T47D (cell line): ENCODE measurements around the gene RASAL2.

ENCODE experiments used
- DNase-seq, 2 experiments: peaks; one replicate each; pipeline versions ENCODE4 v3.0.0 to v3.0.0-alpha.2; 2011 to 2012; ENCODE audit warnings: low read depth in 1 of 2, low spot score in 1 of 2
- JUND ChIP-seq: IDR thresholded peaks from 2 replicates; pipeline ENCODE4 v1.6.1; 2012; ENCODE audit warnings: low read depth
- in situ Hi-C: cut with HindIII; loops from 2 replicates; pipeline ENCODE4 v1.10.0; 2016; ENCODE audit warnings: low sequenced_read_pairs, low pct_unique_long_range_greater_than_20kb

RASAL2 gene

DNA sequence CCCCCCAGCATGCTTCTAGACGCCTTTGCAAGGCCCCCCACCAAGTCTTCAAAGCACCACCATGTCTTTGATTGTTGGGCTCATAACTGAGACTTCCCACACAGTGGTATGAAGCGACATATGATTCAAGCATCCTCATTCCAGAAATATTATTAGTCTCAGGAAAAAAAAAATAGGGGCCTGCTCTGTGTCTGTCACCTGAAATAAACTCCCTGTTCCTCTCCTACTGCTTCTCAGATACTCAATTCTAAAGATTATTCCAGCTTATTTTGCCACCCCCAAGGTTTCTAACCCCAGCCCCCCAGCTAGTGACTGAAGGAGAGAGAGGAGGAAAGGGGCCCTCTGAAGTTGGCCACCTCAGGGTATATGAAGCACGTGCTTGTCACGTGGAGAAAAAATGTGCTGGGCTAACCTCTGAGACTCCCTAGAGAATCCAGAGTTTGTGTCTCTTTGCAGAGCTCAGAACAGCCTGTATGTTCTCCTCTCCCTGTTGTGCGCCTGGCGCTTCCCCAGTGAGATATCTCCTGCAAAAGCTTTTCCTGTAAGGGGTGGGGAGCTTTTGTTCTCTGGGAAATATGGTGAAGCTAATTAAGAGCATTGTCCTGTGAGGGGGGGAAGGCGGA lies 35.9 kb upstream of the RASAL2 start:
- TF ChIP-seq JUND = no peak
- in situ Hi-C loops = no loop called here
- no peak for DNase-seq

DNA sequence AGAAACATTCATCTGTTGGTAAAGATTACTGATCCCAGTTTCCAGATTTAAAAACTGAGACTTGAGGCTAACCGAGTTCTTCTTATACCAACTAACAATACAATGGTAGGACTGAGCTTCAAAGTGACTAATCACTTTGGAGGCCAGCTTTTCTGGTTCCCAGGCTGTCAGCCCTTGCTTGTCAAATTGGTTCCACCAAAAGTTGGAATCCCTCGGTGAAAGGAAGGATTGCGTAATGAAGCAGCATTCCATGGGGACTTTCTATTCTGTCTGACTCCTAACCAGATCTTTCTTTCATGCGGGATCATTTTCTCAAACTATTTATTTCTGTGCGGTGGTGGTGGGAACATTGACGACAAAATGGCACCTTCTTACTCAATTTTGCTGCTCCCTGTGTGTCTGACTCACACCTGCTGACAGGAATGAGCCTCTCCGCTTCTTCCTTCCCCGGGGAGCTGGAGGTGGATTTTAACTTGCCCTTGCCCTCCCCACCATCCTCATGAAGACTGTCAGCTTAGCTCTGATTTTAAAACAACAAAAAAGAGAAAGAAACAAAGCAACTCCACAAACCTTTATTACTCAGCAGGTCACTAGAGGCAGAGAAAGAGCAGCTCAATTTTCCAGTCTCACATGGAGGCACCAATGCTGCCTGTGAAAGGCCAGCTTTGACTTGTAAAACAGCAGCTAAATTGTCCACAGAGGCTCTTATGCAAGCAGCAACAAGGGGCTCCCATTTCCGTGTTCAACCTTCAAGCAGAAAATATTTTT lies 32.9 kb upstream of the RASAL2 start:
- no peak for TF ChIP-seq JUND
- in situ Hi-C loops = no loop called here
- peak in 1 of 2 experiments; percentile 27 for DNase-seq

DNA sequence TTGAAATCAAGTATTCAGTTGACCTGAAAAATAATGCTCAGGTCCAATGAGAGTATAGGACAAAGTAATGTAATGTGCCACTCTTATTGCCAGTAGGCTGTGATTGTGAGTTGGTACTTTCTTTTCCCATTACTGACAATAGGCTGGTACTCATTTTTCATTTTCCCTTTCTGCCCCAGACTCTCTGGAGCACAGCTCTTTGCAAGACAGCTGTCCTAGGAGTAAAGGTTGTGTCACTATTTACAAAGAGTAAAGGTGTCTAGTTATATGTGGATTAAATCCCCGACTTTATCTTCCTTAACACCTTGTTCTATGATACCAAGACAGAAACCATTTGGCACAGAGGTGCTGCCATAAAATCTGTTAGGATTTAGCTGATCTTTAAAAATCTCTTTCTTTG lies 32.3 kb upstream of the RASAL2 start:
- in situ Hi-C loops = no loop called here
- no peak for DNase-seq
- TF ChIP-seq JUND = no peak

DNA sequence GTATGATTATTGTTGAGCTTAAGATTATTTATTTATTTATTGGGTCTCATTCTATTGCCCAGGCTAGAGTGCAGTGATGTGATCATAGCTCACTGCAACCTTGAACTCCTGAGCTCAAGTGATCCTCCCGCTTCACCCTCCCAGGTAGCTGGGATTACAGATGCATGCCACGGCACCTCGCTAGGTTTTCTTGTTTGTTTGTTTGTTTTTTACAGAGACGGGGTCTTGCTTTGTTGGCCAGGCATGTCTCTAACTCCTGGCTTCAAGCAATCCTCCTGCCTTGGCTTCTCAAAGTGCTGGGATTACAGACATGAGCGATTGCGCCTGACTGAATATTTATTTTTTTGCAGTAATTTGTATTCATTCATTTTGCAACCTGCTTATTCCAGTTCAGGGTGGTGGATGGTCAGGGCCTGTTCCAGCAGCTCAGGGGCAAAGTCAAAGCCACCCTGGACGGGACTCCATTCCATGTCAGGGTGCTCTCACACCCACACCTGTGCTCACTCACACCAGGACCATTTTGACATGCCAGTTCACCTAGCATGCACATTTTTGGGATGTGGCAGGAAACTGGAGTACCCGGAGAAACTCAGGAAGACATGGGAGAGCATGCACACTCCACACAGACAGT lies 29.6 kb upstream of the RASAL2 start:
- DNase-seq = no peak
- in situ Hi-C loops = no loop called here
- TF ChIP-seq JUND = no peak

DNA sequence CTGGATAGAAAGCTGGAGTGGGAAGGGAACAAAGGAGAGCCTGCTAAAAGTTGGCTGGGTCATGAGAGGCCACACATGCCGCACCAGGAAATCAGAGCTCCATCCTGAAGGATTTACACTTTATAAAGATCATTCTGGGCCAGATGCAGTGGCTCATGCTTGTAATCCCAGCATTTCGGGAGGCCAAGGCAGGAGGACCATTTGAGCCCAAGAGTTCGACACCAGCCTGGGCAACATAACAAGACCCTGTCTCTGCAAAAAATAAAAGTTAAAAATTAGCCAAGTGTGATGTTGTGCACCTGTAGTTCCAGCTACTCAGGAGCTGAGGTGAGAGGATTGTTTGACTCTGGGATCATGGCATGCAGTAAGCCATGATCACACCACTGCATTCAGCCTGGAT lies 28.7 kb upstream of the RASAL2 start:
- in situ Hi-C loops = no loop called here

DNA sequence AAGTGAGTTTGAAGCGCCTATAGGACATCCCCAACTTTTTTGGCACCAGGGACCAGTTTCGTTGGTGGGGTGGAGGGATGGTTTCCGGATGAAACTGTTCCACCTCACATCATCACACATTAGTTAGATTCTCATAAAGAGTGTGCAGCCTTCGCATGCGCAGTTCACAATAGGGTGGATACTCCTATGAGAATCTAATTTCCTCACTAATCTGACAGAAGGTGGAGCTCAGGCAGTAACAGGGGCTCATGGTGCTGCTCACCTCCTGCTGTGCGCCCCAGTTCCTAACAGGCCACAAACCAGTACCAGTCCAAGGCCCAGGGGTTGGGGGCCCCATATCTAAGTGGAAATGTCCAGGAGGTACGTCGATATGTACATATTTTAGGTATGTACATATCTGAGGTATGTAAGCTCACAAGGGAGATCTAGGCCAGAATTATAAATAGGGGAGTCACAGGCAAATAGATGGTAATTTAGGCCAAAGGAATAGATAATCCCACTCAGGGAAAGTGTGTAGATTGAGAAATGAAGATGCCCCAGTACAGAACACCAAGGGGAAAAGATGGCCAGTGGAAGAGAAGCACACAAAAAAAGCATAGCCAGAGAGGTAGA lies 27.5 kb upstream of the RASAL2 start:
- TF ChIP-seq JUND = no peak
- in situ Hi-C loops = no loop called here
- no peak for DNase-seq

More for the DNA sequence above, 28.7 kb upstream of the RASAL2 start:
- TF ChIP-seq JUND = no peak
- DNase-seq = no peak

DNA sequence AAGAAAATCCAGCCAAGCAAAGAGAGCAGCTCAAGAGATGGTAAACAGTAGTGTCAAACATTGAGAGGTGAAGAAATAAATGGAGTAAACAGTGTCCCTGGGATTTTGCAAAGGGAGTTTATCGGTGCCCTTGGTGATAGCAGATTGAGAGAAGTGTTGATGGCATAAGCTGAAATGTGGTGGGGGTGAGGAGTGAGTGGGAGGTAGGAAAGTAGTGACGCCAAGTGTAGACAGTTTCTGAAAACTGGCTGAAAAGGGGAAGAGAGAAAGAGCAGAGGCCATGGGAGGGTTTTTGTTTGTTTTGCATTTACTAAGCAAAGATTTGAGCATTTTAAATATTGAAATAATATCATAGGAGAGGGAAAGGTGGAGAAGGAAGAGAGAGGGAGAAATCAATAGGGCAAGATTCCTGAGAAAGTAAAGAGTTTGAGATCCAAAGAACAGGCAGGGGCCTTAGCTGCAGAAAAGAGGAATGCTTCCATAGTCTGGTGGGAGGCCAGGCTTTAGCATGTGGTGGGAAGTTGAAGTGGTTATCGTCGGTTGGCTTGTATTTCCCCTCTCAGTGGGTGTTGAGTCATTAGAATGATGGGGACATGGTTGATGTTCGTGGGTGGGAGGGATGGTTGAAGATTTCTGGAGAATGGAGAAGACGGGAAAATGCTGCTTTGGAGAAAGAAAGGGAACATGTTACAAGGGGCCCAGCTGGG lies 26.8 kb upstream of the RASAL2 start:
- TF ChIP-seq JUND = no peak
- DNase-seq = no peak
- in situ Hi-C loops = no loop called here

DNA sequence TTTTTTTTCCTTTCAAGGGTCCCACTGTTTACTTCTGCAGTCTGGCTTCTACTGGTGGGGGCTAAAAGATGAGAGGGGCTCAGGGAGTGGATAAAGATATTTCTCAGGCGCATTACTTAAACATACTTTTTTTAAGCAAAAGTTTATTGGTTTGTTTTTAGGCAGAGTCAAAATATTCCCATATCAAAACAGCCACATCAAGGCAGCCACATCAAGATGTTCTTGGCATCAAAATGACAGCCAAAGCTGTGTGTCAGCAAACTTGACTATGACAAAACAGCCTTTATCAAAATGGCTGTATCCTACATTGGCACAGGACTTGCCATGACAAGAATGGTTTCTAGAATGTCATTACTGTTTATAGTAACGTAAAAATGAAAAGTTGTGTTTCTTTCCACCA lies 22.1 kb upstream of the RASAL2 start:
- in situ Hi-C loops = no loop called here
- DNase-seq = no peak
- TF ChIP-seq JUND = no peak

DNA sequence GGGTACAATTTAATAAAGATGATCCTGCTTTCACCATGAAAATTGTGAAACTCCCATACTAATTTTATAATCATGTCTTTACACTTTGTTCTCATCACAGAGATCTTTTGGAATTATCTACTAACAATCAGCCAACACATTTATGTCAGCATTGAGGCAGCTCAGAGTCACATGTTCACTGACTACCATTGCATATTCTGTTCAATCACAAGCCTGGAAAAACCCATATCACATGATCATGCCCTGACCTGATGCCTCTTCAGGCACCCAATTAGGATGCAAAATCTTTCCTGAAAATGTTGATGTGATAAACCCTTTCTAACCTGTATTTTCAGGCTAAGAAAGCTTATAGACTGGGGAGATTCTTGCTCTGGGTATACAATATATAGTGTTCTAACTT lies 21.6 kb upstream of the RASAL2 start:
- DNase-seq = no peak
- TF ChIP-seq JUND = no peak
- in situ Hi-C loops = no loop called here

DNA sequence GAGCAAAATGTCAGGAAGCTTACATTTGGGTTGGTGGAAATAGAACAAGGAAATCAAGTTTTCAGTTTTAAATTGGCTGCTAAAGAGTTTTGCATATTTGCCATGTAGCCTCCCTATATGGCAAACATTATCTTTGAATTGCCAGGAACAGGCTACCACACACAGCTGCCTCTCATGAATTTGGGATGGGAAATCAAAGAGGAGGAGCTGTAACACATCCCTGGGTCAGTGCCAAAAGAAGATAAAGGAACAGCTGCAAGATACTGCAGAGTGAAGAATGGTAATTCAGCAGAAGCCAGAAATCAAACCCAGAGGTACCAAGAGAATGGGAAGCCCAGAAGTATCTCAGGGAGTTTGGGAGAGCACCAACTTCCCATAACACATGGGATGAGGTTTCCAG lies 18.6 kb upstream of the RASAL2 start:
- no peak for DNase-seq
- in situ Hi-C loops = no loop called here
- no peak for TF ChIP-seq JUND

DNA sequence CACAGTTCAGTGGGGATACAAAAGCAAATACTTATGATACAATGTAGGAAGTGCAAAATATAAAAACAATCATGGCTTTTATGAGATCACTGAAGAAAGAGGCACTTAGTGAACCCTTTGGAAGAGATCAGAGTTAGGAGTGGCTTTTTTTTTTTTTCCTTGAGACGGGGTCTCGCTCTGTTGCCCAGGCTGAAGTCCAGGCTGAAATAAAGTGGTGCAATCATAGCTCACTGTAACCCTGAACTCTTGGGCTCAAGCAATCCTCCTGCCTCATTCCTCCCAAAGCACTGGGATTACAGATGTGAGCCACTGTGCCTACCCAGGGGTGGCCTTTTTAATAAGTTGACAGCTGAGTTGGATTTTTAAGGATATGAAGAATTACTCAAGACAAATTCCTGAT lies 17.3 kb upstream of the RASAL2 start:
- in situ Hi-C loops = no loop called here
- no peak for TF ChIP-seq JUND
- DNase-seq = no peak

DNA sequence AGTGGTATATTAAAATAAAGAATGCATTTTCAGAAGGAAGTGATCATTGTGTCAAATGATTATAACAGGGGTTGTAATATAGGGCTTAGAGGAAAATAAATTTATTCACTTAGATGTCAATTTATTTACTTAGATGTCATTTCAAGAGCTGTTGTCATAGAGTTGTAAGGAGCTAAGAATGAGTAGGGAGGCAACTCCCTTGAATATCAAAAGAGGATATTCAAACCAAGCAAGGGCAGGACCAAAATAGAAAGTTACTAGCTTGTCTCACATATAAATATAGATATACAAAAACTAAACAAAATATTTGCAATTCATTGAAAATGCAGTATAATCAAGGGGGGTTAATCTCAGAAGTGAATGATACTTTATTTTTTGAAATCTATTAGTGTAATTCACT lies 16.0 kb upstream of the RASAL2 start:
- no peak for TF ChIP-seq JUND
- in situ Hi-C loops = no loop called here
- DNase-seq = no peak
